Heart left ventricle (tissue), 16 donors: ENCODE measurements around the gene SPDYE4. TPM values are rescaled to one million over a fixed set of nuclear protein-coding genes. Genes with fewer than 3 reads are reported as not detected.
A peak's percentile ranks its signal among the peaks of the same experiment; 100 is the strongest.

ENCODE experiments used
- ATAC-seq, 4 donors: fragments of 200-7000 bp; cut with Tn5 transposase; one replicate each; pipeline ENCODE4 v1.9.1; 2020 to 2022; ENCODE audit warnings: moderate library complexity in 4 of 4, mild to moderate bottlenecking in 3 of 4, moderate number of reproducible peaks in 1 of 4
- DNase-seq, 5 donors: peaks; one replicate each; pipeline ENCODE4 v3.0.0-alpha.2; 2020
- H3K27ac ChIP-seq, 12 donors: fragments of 200-600 bp; sonication (generic) in 4 of 12; one replicate each; pipeline versions ENCODE4 v1.5.0 to v1.8.0; 2016 to 2022; ENCODE audit warnings: mild to moderate bottlenecking in 2 of 12
- H3K27me3 ChIP-seq, 9 donors: fragments of 200-600 bp; sonication (generic) in 2 of 9; one replicate each; pipeline versions ENCODE4 v1.5.1 to v1.8.0; 2016 to 2022; ENCODE audit warnings: mild to moderate bottlenecking in 3 of 9
- H3K36me3 ChIP-seq, 9 donors: fragments of 200-600 bp; sonication (generic) in 2 of 9; one replicate each; pipeline versions ENCODE4 v1.5.0 to v1.8.0; 2018 to 2022; ENCODE audit warnings: mild to moderate bottlenecking in 2 of 9
- H3K4me1 ChIP-seq, 12 donors: fragments of 200-600 bp; sonication (generic) in 4 of 12; one replicate each; pipeline versions ENCODE4 v1.5.0 to v1.8.0; 2016 to 2022; ENCODE audit warnings: mild to moderate bottlenecking in 3 of 12
- H3K4me3 ChIP-seq, 12 donors: fragments of 200-600 bp; sonication (generic) in 4 of 12; one replicate each; pipeline versions ENCODE4 v1.5.0 to v1.8.0; 2017 to 2022; ENCODE audit warnings: mild to moderate bottlenecking in 9 of 12, moderate library complexity in 4 of 12
- H3K9me3 ChIP-seq, 12 donors: fragments of 200-600 bp; sonication (generic) in 4 of 12; one replicate each; pipeline versions ENCODE4 v1.5.0 to v1.8.0; 2016 to 2022; ENCODE audit warnings: mild to moderate bottlenecking in 1 of 12
- POLR2A ChIP-seq, 2 donors: fragments of 450-650 bp; IDR thresholded peaks; one replicate each; pipeline ENCODE4 v1.6.1; 2017; ENCODE audit warnings: antibody characterized with exemption in 2 of 2, mild to moderate bottlenecking in 2 of 2, moderate library complexity in 2 of 2
- WGBS, 4 donors: extraction: QIAGEN DNeasy Blood & Tissue Kit in 2 of 4; methylation state at CpG; one replicate each; pipeline versions ENCODE4 v1.1.5 to v1.1.7; 2013 to 2018; 5-methylcytosine and 5-hydroxymethylcytosine counted together
- intact Hi-C, 10 donors: fragments of 100-400 bp; cut with DNase I; formaldehyde crosslinking; loops; one replicate each; pipeline versions ENCODE4 v1.11.1 to v1.14.2; 2022
- polyA plus RNA-seq, 2 donors: library from polyadenylated mRNA; stranded (reverse); fragments of 200-250 nt; gene quantifications; one replicate each; pipeline ENCODE4 v1.2.3, GENCODE V29; 2013
- total RNA-seq, 9 donors: library from RNA; depleted of rRNA in 2 of 9; stranded (reverse); fragments of >200 nt in 2 of 9; fragmentation: NEBNext Ultra II Directional in 3 of 9; extraction: Animal tissue kit (Norgen Biotek cat#: 25700) in 3 of 9; gene quantifications; one replicate each; pipeline versions ENCODE4 v1.1.0 to v1.2.4, GENCODE V29; 2016 to 2023
- TF ChIP-seq, protein P1 (sequence below), 12 donors: fragments of 200-600 bp; sonication (generic) in 4 of 12; IDR thresholded peaks; one replicate each; pipeline versions ENCODE4 v1.5.0 to v1.8.0; 2018 to 2022; ENCODE audit warnings: antibody characterized with exemption in 12 of 12, mild to moderate bottlenecking in 5 of 12
- donor health status: ischemic (EF 13 %, LVEDD 7.1; RV severe dilation, severe dysfunction).
- donor health status: healthy with polysubstance abuse.
- donor health status: DM: no; HTN: yes; CAD: no.
- donor health status: DM: no; HTN: no; CAD: no.
- donor health status: ischemic (EF 25% LVEDD 6.9; RV normal size, moderate dysfunction).
- donor health status: ischemic (EF 25% LVEDD 5.7; RV mildly dilated, moderate dysfunction).
- donor health status: healthy.
- donor health status: DM: yes; HTN: yes; CAD: no.
- donor health status: ischemic (EF 35%, LVEDD 5.7; RV mildly dilated, moderate dysfunction).
- donor health status: nonischemic (EF 11% LVEDD 7.7; RV severe dilation, severe dysfunction).
- donor health status: DM: yes; HTN: yes; CAD: no.
- donor health status: PGD.
- donor health status: ischemic (EF 29% LVEDD 5.4; RV normal size, mild dysfunction).
- donor health status: nonischemic (EF 23%, LVEDD 6.1; RV moderate dilation, normal function).

Gene SPDYE4
- total and polyA plus RNA-seq, 11 donors, result not detected

DNA sequence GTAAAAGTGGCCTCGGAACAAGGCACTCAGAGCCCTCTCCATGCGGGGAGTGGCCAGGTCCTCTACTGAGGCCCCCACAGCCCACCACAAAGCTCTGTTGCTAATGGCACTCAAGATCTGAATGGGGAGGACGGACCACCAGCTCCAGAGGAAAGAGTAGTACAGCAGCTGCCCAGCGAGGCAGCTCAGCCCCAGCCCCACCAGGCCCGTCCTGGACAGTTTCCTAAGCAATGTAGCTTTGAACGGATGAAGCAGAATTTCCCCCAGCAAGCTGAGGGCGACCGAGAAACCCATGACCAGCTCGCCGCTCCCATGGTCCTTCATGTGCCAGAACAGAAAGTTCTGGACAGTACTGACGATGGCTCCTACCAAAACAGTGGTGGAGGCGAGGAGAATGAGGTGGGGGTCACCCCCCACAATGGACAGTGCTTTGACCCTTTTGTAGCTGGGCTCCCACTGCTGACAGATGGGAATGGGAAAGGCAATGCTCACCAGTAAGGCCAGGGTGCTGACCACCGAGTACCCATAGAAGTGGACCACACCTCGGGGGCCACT is 39.4 kb upstream of the SPDYE4 start:
- DNase-seq (no peak), ATAC-seq (no peak)
- Histone ChIP-seq H3K9me3 (no peaks in the 10 kb centered on the region), H3K4me3 (no peak overlapping the region), H3K27me3 (peaks cover 0 to 9% (median 2%) of the 10 kb centered on the region in 9 donors), H3K36me3 (no peaks in the 10 kb centered on the region), H3K4me1 (peaks cover 0 to 18% (median 0%) of the 10 kb centered on the region in 12 donors), H3K27ac (no peak overlapping the region)
- WGBS, 4 donors, result 87 to 92% (median 90%) methylated on average over 10 to 14 of the region's 14 CpGs
- TF ChIP-seq, protein P1, sequence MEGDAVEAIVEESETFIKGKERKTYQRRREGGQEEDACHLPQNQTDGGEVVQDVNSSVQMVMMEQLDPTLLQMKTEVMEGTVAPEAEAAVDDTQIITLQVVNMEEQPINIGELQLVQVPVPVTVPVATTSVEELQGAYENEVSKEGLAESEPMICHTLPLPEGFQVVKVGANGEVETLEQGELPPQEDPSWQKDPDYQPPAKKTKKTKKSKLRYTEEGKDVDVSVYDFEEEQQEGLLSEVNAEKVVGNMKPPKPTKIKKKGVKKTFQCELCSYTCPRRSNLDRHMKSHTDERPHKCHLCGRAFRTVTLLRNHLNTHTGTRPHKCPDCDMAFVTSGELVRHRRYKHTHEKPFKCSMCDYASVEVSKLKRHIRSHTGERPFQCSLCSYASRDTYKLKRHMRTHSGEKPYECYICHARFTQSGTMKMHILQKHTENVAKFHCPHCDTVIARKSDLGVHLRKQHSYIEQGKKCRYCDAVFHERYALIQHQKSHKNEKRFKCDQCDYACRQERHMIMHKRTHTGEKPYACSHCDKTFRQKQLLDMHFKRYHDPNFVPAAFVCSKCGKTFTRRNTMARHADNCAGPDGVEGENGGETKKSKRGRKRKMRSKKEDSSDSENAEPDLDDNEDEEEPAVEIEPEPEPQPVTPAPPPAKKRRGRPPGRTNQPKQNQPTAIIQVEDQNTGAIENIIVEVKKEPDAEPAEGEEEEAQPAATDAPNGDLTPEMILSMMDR (IDR thresholded peaks at IDR 0.05), result no peak
- TF ChIP-seq POLR2A (IDR thresholded peaks at IDR 0.05), result no peak
- intact Hi-C loops, result no loop called here

DNA sequence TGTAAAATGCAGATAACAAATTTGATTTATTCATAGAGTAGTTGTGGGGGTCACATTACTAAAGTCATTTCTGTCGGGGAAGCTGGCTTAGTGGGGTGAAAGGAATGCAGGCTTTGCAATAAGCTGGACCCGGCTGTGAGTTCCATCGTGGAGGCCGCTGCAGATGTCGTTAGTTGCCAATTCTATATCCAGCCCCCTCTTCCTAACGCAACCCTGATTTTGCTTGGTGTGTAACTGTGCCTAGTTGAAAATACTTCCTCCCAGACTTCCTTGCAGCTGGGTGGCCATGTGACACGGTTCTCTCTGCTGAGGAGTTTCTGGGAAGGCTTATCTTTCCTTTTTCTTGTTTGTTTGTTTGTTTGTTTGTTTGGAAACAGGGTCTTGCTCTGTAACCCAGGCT is 36.3 kb upstream of the SPDYE4 start:
- DNase-seq (no peak), ATAC-seq (peak in 2 of 4 donors; percentile 37 to 56)
- no peak overlapping the region for H3K4me3 ChIP-seq
- WGBS, 4 donors, result 40 to 74% (median 50%) methylated on average over 7 of the region's 7 CpGs
- TF ChIP-seq, protein P1 (IDR thresholded peaks at IDR 0.05), result no peak
- TF ChIP-seq POLR2A (IDR thresholded peaks at IDR 0.05), result no peak
- no peaks in the 10 kb centered on the region for H3K36me3 ChIP-seq
- H3K27ac ChIP-seq, result peak overlapping the region in 1 of 12 donors; percentile 73
- H3K27me3 ChIP-seq, result peaks cover 0 to 9% (median 2%) of the 10 kb centered on the region in 9 donors
- intact Hi-C loops, result no loop called here
- H3K9me3 ChIP-seq, result peaks cover 0 to 13% (median 6%) of the 10 kb centered on the region in 12 donors
- peaks cover 0 to 26% (median 0%) of the 10 kb centered on the region in 12 donors for H3K4me1 ChIP-seq

DNA sequence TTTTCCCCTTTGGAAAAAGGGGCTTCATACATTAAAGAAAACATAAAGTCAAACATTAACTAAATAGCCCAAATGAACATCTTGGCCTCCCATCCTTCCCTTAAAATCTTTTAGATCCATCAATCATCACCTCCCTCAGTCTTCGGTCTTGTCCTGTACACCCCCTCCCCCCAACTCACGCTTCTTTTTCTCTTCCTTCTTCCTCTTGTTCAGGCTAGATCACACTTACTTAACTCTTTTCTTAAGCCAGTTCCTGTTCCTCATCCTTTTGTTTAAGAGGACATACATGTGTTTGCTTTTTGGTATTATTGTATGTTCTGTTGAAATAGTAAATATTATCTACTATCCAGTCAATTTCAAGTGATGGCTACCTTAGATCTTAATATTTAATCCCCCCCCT is 35.3 kb upstream of the SPDYE4 start:
- DNase-seq (no peak), ATAC-seq (no peak)
- intact Hi-C loops, result no loop called here
- Histone ChIP-seq H3K4me1 (peaks cover 0 to 27% (median 0%) of the 10 kb centered on the region in 12 donors), H3K4me3 (no peak overlapping the region), H3K27ac (peak overlapping the region in 1 of 12 donors; percentile 73), H3K9me3 (peaks cover 0 to 13% (median 6%) of the 10 kb centered on the region in 12 donors), H3K36me3 (no peaks in the 10 kb centered on the region), H3K27me3 (peaks cover 0 to 4% (median 0%) of the 10 kb centered on the region in 9 donors)
- 60 to 61% (median 60%) methylated on average over 2 of the region's 2 CpGs for WGBS, 4 donors
- TF ChIP-seq, protein P1 (IDR thresholded peaks at IDR 0.05), result no peak
- no peak for TF ChIP-seq POLR2A (IDR thresholded peaks at IDR 0.05)

DNA sequence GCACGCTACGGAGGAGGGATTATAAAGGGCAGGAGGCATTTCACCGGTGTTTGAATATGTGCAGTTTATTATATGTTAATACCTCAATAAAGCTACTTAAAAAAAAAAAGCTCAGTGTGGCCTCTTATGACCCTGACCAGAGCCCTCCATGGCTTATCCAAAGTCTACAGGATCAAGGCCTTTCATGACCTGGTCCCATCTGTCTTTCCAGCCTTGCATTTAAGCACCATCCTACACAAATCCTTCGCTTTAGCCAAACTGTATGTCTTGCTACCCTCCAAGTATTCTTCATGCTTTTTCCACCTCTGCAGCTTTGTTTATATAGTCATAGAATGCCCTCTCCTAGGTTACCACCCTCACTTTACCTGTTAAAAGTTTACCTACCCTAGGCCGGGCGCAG is 34.3 kb upstream of the SPDYE4 start:
- intact Hi-C loops, result no loop called here

More for the DNA sequence above, 34.3 kb upstream of the SPDYE4 start:
- peaks cover 0 to 27% (median 0%) of the 10 kb centered on the region in 12 donors for H3K4me1 ChIP-seq
- ATAC-seq, result no peak
- no peaks in the 10 kb centered on the region for H3K27me3 ChIP-seq
- H3K27ac ChIP-seq, result no peak overlapping the region
- H3K4me3 ChIP-seq, result no peak overlapping the region
- peaks cover 0 to 13% (median 6%) of the 10 kb centered on the region in 12 donors for H3K9me3 ChIP-seq
- DNase-seq, result no peak
- no peak for TF ChIP-seq POLR2A (IDR thresholded peaks at IDR 0.05)
- TF ChIP-seq, protein P1 (IDR thresholded peaks at IDR 0.05), result no peak
- 63 to 86% (median 69%) methylated on average over 6 of the region's 6 CpGs for WGBS, 4 donors
- H3K36me3 ChIP-seq, result no peaks in the 10 kb centered on the region
